Psoas muscle (tissue), 8 donors: ENCODE measurements around the gene CSK. TPM values are rescaled to one million over a fixed set of nuclear protein-coding genes. Genes with fewer than 3 reads are reported as not detected.

Experiments
- ATAC-seq, 4 donors: fragments of 200-7000 bp; cut with Tn5 transposase; one replicate each; pipeline ENCODE4 v1.9.1; 2020; ENCODE audit warnings: moderate library complexity in 3 of 4, mild to moderate bottlenecking in 2 of 4
- DNase-seq, 2 donors: peaks; one replicate each; pipeline ENCODE4 v3.0.0-alpha.2; 2020
- H3K27ac ChIP-seq: fragments of 200-600 bp; one replicate; pipeline ENCODE4 v1.8.0; 2022
- H3K27me3 ChIP-seq, 3 donors: fragments of 200-600 bp in 1 of 3; one replicate each; pipeline versions ENCODE4 v1.6.1 to v1.8.0; 2013 to 2022; ENCODE audit warnings: low read length in 2 of 3, mild to moderate bottlenecking in 2 of 3, moderate library complexity in 1 of 3; ENCODE audit not compliant: insufficient read depth in 3 of 3
- H3K36me3 ChIP-seq, 2 donors: fragments of 200-600 bp in 1 of 2; one replicate each; pipeline versions ENCODE4 v1.6.1 to v1.8.0; 2013 to 2022; ENCODE audit warnings: low read depth in 1 of 2, mild to moderate bottlenecking in 1 of 2, moderate library complexity in 1 of 2; ENCODE audit not compliant: insufficient read depth in 1 of 2
- H3K4me1 ChIP-seq: fragments of 200-600 bp; one replicate; pipeline ENCODE4 v1.8.0; 2022
- H3K4me3 ChIP-seq: fragments of 200-600 bp; one replicate; pipeline ENCODE4 v1.8.0; 2022; ENCODE audit warnings: mild to moderate bottlenecking
- H3K9me3 ChIP-seq: fragments of 200-600 bp; one replicate; pipeline ENCODE4 v1.8.0; 2022
- CTCF ChIP-seq: fragments of 200-600 bp; IDR thresholded peaks from one replicate; pipeline ENCODE4 v1.8.0; 2022; ENCODE audit warnings: antibody characterized with exemption
- WGBS, 3 donors: extraction: QIAGEN DNeasy Blood & Tissue Kit; methylation state at CpG; one replicate each; pipeline versions ENCODE4 v1.1.6 to v1.1.7; 2013; 5-methylcytosine and 5-hydroxymethylcytosine counted together
- intact Hi-C, 2 donors: fragments of 100-400 bp; cut with DNase I; formaldehyde crosslinking; loops; one replicate each; pipeline versions ENCODE4 v1.11.0 to v1.14.2; 2022
- polyA plus RNA-seq, 3 donors: library from polyadenylated mRNA; stranded (reverse); fragments of 200-250 nt; gene quantifications; one replicate each; pipeline ENCODE4 v1.2.3, GENCODE V29; 2013
- total RNA-seq, 4 donors: library from RNA; stranded (reverse); fragmentation: NEBNext Ultra II Directional in 2 of 4; extraction: Animal tissue kit (Norgen Biotek cat#: 25700) in 2 of 4; gene quantifications; one replicate each; pipeline versions ENCODE4 v1.2.1 to v1.2.4, GENCODE V29; 2021 to 2023
- donor health status: healthy with polysubstance abuse.
- donor health status: DM: no; HTN: no; CAD: no; lungs with moderate emphysema.
- donor health status: Bipolar disorder and iron deficiency.
- donor health status: healthy.
- donor health status: DM: yes; HTN: yes; CAD: no.
- donor health status: DM: no; HTN: no; CAD: no.
- donor health status: DM: no; HTN: no; CAD: no.
- donor health status: DM: yes; HTN: yes; CAD: no.

The CSK gene
- total and polyA plus RNA-seq, 7 donors, result 12.2 to 29.6 (median 16.3) TPM

GRCh38 chr15:74792227-74793016 is 10.5 kb downstream of the CSK start:
- no peak overlapping the region for H3K27ac ChIP-seq
- H3K4me1 ChIP-seq, result peaks cover 48% of the 10 kb centered on the region
- H3K4me3 ChIP-seq, result no peak overlapping the region
- no peaks in the 10 kb centered on the region for H3K36me3 ChIP-seq
- intact Hi-C loops, result no loop called here
- TF ChIP-seq CTCF, result no peak
- no peak for ATAC-seq
- no peaks in the 10 kb centered on the region for H3K27me3 ChIP-seq
- peak in 1 of 2 donors; percentile 66 for DNase-seq
- WGBS, 3 donors, result 69 to 74% (median 70%) methylated on average over 12 of the region's 12 CpGs
- no peaks in the 10 kb centered on the region for H3K9me3 ChIP-seq

GRCh38 chr15:74793135-74794028 is 11.5 kb downstream of the CSK start:
- H3K4me1 ChIP-seq, result peaks cover 43% of the 10 kb centered on the region

GRCh38 chr15:74794248-74794969 is 12.5 kb downstream of the CSK start:
- H3K27me3 ChIP-seq, result no peaks in the 10 kb centered on the region
- no peak for DNase-seq
- H3K27ac ChIP-seq, result no peak overlapping the region
- WGBS, 3 donors, result 90 to 94% (median 91%) methylated on average over 7 of the region's 9 CpGs
- ATAC-seq, result no peak
- intact Hi-C loops, result no loop called here
- peaks cover 42% of the 10 kb centered on the region for H3K4me1 ChIP-seq
- TF ChIP-seq CTCF, result no peak
- no peak overlapping the region for H3K4me3 ChIP-seq
- no peaks in the 10 kb centered on the region for H3K9me3 ChIP-seq
- peaks cover 0 to 4% of the 10 kb centered on the region in 2 donors for H3K36me3 ChIP-seq

More at GRCh38 chr15:74793135-74794028, 11.5 kb downstream of the CSK start:
- no peak for DNase-seq
- intact Hi-C loops, result no loop called here
- Histone ChIP-seq H3K27ac (no peak overlapping the region), H3K9me3 (no peaks in the 10 kb centered on the region), H3K36me3 (no peaks in the 10 kb centered on the region), H3K4me3 (no peak overlapping the region), H3K27me3 (no peaks in the 10 kb centered on the region)
- ATAC-seq, result no peak
- no peak for TF ChIP-seq CTCF
- 81 to 85% (median 81%) methylated on average over 12 of the region's 12 CpGs for WGBS, 3 donors

DNA sequence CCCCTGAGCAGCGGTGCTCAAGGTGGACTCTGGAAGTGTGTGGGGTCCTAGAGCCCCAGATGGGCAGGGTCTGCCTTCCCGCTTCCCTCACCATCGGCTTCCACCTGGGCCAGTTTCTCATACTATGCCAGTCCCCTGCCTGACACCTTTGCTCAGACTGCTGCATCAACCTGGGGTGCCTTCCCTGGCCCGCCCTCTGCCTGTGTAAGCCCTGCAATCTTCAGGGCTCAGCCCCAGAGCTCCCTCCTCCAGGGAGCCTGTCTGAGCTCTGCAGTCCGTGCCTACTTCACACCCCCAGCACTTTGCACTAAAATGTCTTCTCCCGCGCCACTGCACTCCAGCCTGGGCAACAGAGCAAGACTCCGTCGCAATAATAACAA is 13.1 kb downstream of the CSK start:
- peaks cover 0 to 8% of the 10 kb centered on the region in 2 donors for H3K36me3 ChIP-seq
- intact Hi-C loops, result no loop called here
- H3K27me3 ChIP-seq, result no peaks in the 10 kb centered on the region
- DNase-seq (no peak), ATAC-seq (no peak)
- no peak overlapping the region for H3K27ac ChIP-seq
- 93 to 97% (median 97%) methylated on average over 9 of the region's 9 CpGs for WGBS, 3 donors
- peaks cover 41% of the 10 kb centered on the region for H3K4me1 ChIP-seq
- no peak overlapping the region for H3K4me3 ChIP-seq
- H3K9me3 ChIP-seq, result no peaks in the 10 kb centered on the region
- TF ChIP-seq CTCF, result no peak
